ENCODE data around the gene IGSF21. TPM values are rescaled to one million over a fixed set of nuclear protein-coding genes. Genes with fewer than 3 reads are reported as not detected.

Gene IGSF21
- total RNA-seq, 1 experiment from 2014 or later: 5.2 TPM

- Histone ChIP-seq H3K23me2 (ENCODE audit: insufficient read length, low read depth, low read length, poor library complexity, severe bottlenecking) (no peaks in the 10 kb centered on the region), H2AFZ (ENCODE audit: low read length) (no peak overlapping the region), H3K4ac (ENCODE audit: low read depth, low read length) (no peak overlapping the region), H4K5ac (ENCODE audit: insufficient read length, low read depth, low read length) (no peak overlapping the region), H3K14ac (ENCODE audit: insufficient read depth, low read length) (no peak overlapping the region), H4K91ac (ENCODE audit: insufficient read length, low read depth, low read length) (peak overlapping the region; percentile 6), H3K56ac (ENCODE audit: insufficient read length, low read depth, low read length) (no peak overlapping the region), H2BK15ac (ENCODE audit: low read depth, low read length) (no peak overlapping the region), H3K27ac (ENCODE audit: insufficient read length, low read depth, low read length) (no peak overlapping the region), H4K20me1 (ENCODE audit: control insufficient read depth, insufficient read depth, insufficient read length) (no peaks in the 10 kb centered on the region), H2BK5ac (ENCODE audit: insufficient read length, low read length) (no peak overlapping the region), H3K9ac (ENCODE audit: extremely low read depth, insufficient read length, low read length) (no peak overlapping the region), H3K79me2 (ENCODE audit: insufficient read depth, low read length) (no peaks in the 10 kb centered on the region), H3K18ac (ENCODE audit: insufficient read length, low read depth, low read length) (no peak overlapping the region), H3T11ph (ENCODE audit: low read length) (no peak overlapping the region), H2BK12ac (ENCODE audit: insufficient read length, low read depth, low read length) (peak overlapping the region; percentile 18), H3K9me3 (ENCODE audit: control insufficient read depth, low read depth, low read length) (no peaks in the 10 kb centered on the region), H3K4me1 (ENCODE audit: insufficient read depth, low read length) (peaks cover 21% of the 10 kb centered on the region), H4K8ac (replicated peaks; ENCODE audit: insufficient read length, low read depth, low read length) (no peak overlapping the region), H3K79me1 (ENCODE audit: insufficient read depth, low read depth, low read length, poor library complexity, severe bottlenecking) (no peaks in the 10 kb centered on the region), H2BK120ac (ENCODE audit: low read depth, low read length, poor library complexity, severe bottlenecking) (no peak overlapping the region), H3K27me3 (ENCODE audit: insufficient read depth, low read length) (no peaks in the 10 kb centered on the region), H2AK5ac (ENCODE audit: insufficient read length, low read length) (no peak overlapping the region), H2BK20ac (ENCODE audit: low read depth, low read length, poor library complexity, severe bottlenecking) (no peak overlapping the region), H3K4me2 (ENCODE audit: insufficient read depth, insufficient read length, low read length) (no peak overlapping the region), H3K23ac (ENCODE audit: insufficient read length, low read depth, low read length) (no peak overlapping the region)
- DNase-seq: no peak
- no peak for TF ChIP-seq CTCF (conservative IDR thresholded peaks at IDR 0.05)
- H3K4me1 Mint-ChIP-seq: peaks cover 41 to 47% of the 10 kb centered on the region in 2 experiments
- no peak overlapping the region for H3K4me3 Mint-ChIP-seq
- H3K27ac Mint-ChIP-seq: no peak overlapping the region
- no peaks in the 10 kb centered on the region for H3K27me3 Mint-ChIP-seq (ENCODE audit: low read depth)
- WGBS (ENCODE audit: extremely low coverage, insufficient read length, low lambda C conversion rate): no CpG with 5 or more reads among the region's 2 CpGs
- peaks cover 0 to 11% (median 11%) of the 10 kb centered on the region in 3 experiments; a peak in 5 of 7 replicates for H3K36me3 Mint-ChIP-seq (ENCODE audit: insufficient read depth in 1 of 3, low read depth in 3 of 3)
- H3K9me3 Mint-ChIP-seq: peaks cover 0 to 9% of the 10 kb centered on the region in 2 experiments; a peak in 3 of 5 replicates
Observed at GRCh38 chr1:18300376-18300775, 192.8 kb downstream of the IGSF21 start.

Measured in H9 (cell line).